Prostate gland (tissue), 2 donors: Measurements from ENCODE around the gene ZCCHC24. TPM values are rescaled to one million over a fixed set of nuclear protein-coding genes. Genes with fewer than 3 reads are reported as not detected.

ENCODE experiments used
- DNase-seq: peaks from one replicate; pipeline ENCODE4 v3.0.0-alpha.2; 2019; ENCODE audit warnings: low spot score
- H3K27ac ChIP-seq, 2 donors: fragments of 200-600 bp; sonication (generic); 2 replicates each; pipeline ENCODE4 v1.5.1; 2017 to 2019
- H3K27me3 ChIP-seq: fragments of 200-600 bp; sonication (generic); replicated peaks from 2 replicates; pipeline ENCODE4 v1.5.1; 2019; ENCODE audit not compliant: insufficient read depth
- H3K36me3 ChIP-seq, 2 donors: fragments of 200-600 bp; sonication (generic); 1 replicate in 1 of 2; 2 replicates in 1 of 2; pipeline versions ENCODE4 v1.5.1 to v1.8.1; 2017 to 2019
- H3K4me1 ChIP-seq: fragments of 200-600 bp; sonication (generic); replicated peaks from 2 replicates; pipeline ENCODE4 v1.5.1; 2019
- H3K4me3 ChIP-seq, 2 donors: fragments of 200-600 bp; sonication (generic); 2 replicates each; pipeline ENCODE4 v1.5.1; 2017 to 2019
- H3K9me3 ChIP-seq: fragments of 200-600 bp; sonication (generic); 2 replicates; pipeline ENCODE4 v1.5.1; 2017
- POLR2A ChIP-seq: fragments of 450-650 bp; IDR thresholded peaks from one replicate; pipeline ENCODE4 v1.6.1; 2016; ENCODE audit warnings: antibody characterized with exemption, mild to moderate bottlenecking
- POLR2AphosphoS5 ChIP-seq: sonication (generic); formaldehyde crosslinking; IDR thresholded peaks from one replicate; pipeline ENCODE4 v1.6.1; 2017; ENCODE audit warnings: antibody characterized with exemption
- WGBS: methylation state at CpG from one replicate; pipeline ENCODE4 v1.1.5; 2018; 5-methylcytosine and 5-hydroxymethylcytosine counted together
- intact Hi-C: fragments of 100-400 bp; cut with DNase I; formaldehyde crosslinking; loops from one replicate; pipeline ENCODE4 v1.14.2; 2022
- total RNA-seq, 2 donors: library from RNA; depleted of rRNA; stranded (reverse); fragments of >200 nt; gene quantifications; one replicate each; pipeline ENCODE4 v1.1.0, GENCODE V29; 2016
- TF ChIP-seq, protein P1 (sequence below), 4 experiments: fragments of 200-600 bp in 2 of 4; fragments of 450-650 bp in 2 of 4; sonication (generic) in 2 of 4; IDR thresholded peaks; 1 replicate in 3 of 4; 2 replicates in 1 of 4; pipeline ENCODE4 v1.5.1; 2016 to 2019; ENCODE audit warnings: antibody characterized with exemption in 4 of 4, mild to moderate bottlenecking in 2 of 4, moderate library complexity in 2 of 4

The ZCCHC24 gene
- total RNA-seq, 2 donors from 2014 or later, result 20.8 to 51.2 TPM

DNA sequence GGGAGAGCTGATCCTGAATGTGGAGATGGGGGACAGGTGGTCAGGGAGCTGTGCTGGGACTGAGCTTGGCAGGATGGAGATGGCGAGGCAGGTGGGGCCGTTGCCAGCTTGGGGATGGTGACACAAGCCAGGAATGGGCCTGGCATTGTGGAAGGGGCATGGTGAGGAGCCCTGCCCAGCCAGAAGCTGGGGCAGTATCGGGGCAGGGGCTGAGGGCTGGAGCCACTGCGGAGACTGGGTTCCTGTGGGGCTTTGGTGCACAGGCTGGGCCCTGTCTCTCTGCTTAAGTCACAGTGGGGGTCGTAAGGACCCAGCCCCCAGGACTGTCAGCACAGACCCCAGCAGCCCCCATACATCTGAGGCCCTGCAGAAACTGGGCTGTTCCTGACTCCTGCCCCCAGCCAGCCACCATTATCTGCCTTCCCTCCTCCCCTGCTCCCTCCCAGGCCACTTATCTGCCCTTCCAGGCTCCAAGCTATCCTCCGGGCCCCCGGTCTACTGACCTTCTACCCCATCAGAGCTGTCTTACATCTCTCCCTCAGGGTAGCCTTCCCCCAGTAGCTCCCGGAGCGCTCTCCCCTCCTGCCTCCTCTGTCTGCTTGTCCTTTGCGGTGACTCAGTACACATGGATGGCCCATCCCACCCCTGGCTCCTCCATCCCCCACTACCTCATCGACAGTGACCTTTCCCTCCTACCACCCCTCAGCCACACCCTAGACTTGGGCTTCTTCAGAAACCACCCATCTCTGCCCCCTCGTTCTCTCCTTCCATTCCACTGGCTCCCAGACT lies 54.0 kb downstream of the ZCCHC24 start:
- no peaks in the 10 kb centered on the region for H3K36me3 ChIP-seq
- TF ChIP-seq, protein P1, sequence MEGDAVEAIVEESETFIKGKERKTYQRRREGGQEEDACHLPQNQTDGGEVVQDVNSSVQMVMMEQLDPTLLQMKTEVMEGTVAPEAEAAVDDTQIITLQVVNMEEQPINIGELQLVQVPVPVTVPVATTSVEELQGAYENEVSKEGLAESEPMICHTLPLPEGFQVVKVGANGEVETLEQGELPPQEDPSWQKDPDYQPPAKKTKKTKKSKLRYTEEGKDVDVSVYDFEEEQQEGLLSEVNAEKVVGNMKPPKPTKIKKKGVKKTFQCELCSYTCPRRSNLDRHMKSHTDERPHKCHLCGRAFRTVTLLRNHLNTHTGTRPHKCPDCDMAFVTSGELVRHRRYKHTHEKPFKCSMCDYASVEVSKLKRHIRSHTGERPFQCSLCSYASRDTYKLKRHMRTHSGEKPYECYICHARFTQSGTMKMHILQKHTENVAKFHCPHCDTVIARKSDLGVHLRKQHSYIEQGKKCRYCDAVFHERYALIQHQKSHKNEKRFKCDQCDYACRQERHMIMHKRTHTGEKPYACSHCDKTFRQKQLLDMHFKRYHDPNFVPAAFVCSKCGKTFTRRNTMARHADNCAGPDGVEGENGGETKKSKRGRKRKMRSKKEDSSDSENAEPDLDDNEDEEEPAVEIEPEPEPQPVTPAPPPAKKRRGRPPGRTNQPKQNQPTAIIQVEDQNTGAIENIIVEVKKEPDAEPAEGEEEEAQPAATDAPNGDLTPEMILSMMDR (IDR thresholded peaks at IDR 0.05), result no peak
- TF ChIP-seq POLR2AphosphoS5 (no peak), POLR2A (no peak)
- WGBS, result 81% methylated on average over 12 of the region's 12 CpGs
- no peaks in the 10 kb centered on the region for H3K4me1 ChIP-seq
- no peak for DNase-seq
- no peaks in the 10 kb centered on the region for H3K9me3 ChIP-seq
- H3K27me3 ChIP-seq, result no peaks in the 10 kb centered on the region
- intact Hi-C loops, result no loop called here
- H3K27ac ChIP-seq, result peak overlapping the region in 1 of 2 donors; percentile 11
- no peak overlapping the region for H3K4me3 ChIP-seq

DNA sequence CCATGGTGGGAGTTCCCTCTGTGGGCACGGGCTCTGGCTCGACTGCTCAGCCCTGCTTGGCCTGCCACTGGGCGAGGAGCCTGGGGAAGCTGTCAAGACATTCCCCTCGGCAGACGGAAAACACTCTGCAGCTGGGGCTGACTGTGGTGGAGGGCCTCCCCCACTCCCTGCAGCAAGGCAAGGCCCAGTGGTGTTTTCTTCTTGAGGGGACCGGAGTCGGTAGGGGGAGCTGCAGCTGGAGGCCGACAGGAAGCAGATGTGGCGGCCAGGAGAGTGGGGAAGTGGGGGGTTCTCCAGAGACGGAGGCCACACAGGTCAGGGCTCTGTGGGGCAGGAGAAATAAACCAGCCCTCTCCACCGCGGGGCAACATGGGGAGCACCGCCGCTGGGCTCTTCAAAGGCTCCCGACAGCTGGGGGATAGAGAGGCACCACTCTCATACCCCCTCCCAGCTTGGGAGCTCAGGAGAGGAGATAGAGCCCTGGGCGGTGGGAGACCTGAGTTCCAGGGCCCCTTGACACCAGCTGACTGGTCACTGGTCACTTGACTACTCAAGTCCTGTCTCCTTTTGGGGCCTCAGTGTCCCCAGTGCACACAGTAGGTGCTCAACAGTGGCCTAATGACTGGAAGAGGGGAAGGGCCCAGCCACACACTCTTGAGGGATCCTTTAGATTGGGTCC lies 54.7 kb downstream of the ZCCHC24 start:
- DNase-seq, result no peak
- intact Hi-C loops, result no loop called here
- Histone ChIP-seq H3K9me3 (no peaks in the 10 kb centered on the region), H3K27me3 (no peaks in the 10 kb centered on the region), H3K4me3 (no peak overlapping the region), H3K27ac (peak overlapping the region in 1 of 2 donors; percentile 11), H3K36me3 (no peaks in the 10 kb centered on the region), H3K4me1 (no peaks in the 10 kb centered on the region)
- no peak for TF ChIP-seq POLR2AphosphoS5
- TF ChIP-seq, protein P1 (IDR thresholded peaks at IDR 0.05), result no peak
- no peak for TF ChIP-seq POLR2A
- WGBS, result 57% methylated on average over 16 of the region's 16 CpGs

DNA sequence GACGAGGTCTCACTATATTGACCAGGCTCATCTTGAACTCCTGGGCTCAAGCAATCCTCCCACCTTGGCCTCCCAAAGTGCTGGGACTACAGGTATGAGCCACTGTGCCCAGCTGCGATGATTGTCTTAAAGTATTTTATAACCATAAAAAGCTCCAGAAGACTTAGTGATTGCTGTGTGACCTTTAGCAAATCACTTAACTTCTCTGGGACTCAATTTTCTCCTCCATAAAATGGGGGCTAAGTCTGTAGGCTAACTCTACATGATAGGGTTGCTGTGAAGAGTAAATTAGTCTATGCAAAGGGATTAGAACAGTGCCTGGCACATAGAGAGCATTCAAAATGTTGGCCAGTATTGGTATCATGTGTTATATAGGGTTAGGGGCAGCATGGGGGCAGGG lies 55.4 kb downstream of the ZCCHC24 start:
- WGBS, result 98% methylated on average over 2 of the region's 2 CpGs
- DNase-seq, result no peak
- Histone ChIP-seq H3K4me3 (no peak overlapping the region), H3K27ac (no peak overlapping the region), H3K27me3 (no peaks in the 10 kb centered on the region), H3K36me3 (no peaks in the 10 kb centered on the region), H3K4me1 (no peaks in the 10 kb centered on the region), H3K9me3 (no peaks in the 10 kb centered on the region)
- intact Hi-C loops, result no loop called here
- TF ChIP-seq POLR2A (no peak), POLR2AphosphoS5 (no peak)
- TF ChIP-seq, protein P1 (IDR thresholded peaks at IDR 0.05), result no peak

DNA sequence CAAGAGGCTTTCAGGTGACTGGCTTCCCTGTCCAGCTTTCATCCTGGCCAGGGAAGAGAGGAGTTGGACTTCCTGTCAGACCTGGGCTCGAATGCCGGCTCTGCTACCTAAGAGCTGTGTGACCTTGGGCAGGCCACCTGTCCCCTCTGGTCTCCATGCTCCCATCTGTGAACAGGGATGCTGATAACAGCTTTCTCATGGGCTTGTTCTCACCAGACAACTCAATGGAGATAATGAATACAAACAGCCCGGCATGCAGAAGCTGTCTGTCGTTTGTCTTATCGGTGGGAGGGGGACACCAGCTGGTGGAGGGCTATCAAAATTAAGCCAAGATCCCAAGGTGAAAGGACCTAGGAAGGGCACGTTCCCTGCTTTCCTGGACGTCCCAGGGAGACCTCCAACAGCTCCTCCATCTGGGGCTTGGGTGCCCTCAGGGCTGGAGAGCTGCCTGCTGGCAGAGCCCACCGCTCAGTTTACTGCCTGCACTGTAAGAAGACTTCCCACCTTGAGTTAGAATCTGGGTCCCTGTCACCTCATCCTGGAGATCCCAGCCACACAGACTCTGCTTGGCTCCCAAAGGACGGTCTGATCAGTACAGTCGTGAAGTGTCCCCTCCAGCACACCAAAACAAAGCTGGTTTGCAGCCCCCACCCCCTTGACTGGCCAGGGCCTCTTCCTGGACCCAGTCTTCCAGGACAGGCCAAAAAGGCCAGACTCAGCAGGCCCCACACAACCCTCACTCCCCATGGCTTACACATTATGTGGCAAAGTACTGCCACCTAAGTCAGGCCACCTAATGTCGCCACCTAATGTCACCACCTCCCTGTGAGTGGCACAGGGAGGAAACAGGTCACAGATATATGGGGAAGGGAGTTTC lies 57.2 kb downstream of the ZCCHC24 start:
- no peaks in the 10 kb centered on the region for H3K9me3 ChIP-seq
- no peaks in the 10 kb centered on the region for H3K27me3 ChIP-seq
- H3K4me3 ChIP-seq, result no peak overlapping the region
- peak; percentile 2 for DNase-seq
- no peaks in the 10 kb centered on the region for H3K36me3 ChIP-seq
- intact Hi-C loops, result no loop called here
- peak overlapping the region in 1 of 2 donors; percentile 28 for H3K27ac ChIP-seq
- H3K4me1 ChIP-seq, result no peaks in the 10 kb centered on the region
- 83% methylated on average over 11 of the region's 11 CpGs for WGBS
- TF ChIP-seq, protein P1 (IDR thresholded peaks at IDR 0.05), result no peak
- TF ChIP-seq POLR2A, result no peak
- TF ChIP-seq POLR2AphosphoS5, result no peak
